Ovary (tissue), 9 donors: Measurements from ENCODE around the gene TTC29. TPM values are rescaled to one million over a fixed set of nuclear protein-coding genes. Genes with fewer than 3 reads are reported as not detected.
A peak's percentile ranks its signal among the peaks of the same experiment; 100 is the strongest.

Source experiments
- DNase-seq, 5 donors: peaks; one replicate each; pipeline ENCODE4 v3.0.0-alpha.2; 2019 to 2020
- H3K27ac ChIP-seq, 2 donors: fragments of 200-600 bp; one replicate each; pipeline versions ENCODE4 v1.5.1 to v1.8.0; 2019 to 2022
- H3K27me3 ChIP-seq: fragments of 200-600 bp; one replicate; pipeline ENCODE4 v1.8.0; 2022
- H3K36me3 ChIP-seq: fragments of 200-600 bp; sonication (generic); one replicate; pipeline ENCODE4 v1.5.1; 2019
- H3K4me1 ChIP-seq: one replicate; pipeline ENCODE4 v1.8.1; 2013; ENCODE audit warnings: mild to moderate bottlenecking, moderate library complexity; ENCODE audit not compliant: insufficient read depth
- H3K4me3 ChIP-seq: fragments of 200-600 bp; sonication (generic); one replicate; pipeline ENCODE4 v1.5.1; 2017
- H3K9me3 ChIP-seq, 2 donors: fragments of 200-600 bp in 1 of 2; sonication (generic) in 1 of 2; one replicate each; pipeline versions ENCODE4 v1.5.1 to v1.8.1; 2013 to 2019; ENCODE audit warnings: mild to moderate bottlenecking in 1 of 2, moderate library complexity in 1 of 2
- CTCF ChIP-seq, 3 donors: fragments of 450-650 bp in 2 of 3; fragments of 200-600 bp in 1 of 3; IDR thresholded peaks; one replicate each; pipeline versions ENCODE4 v1.5.1 to v1.8.0; 2016 to 2022; ENCODE audit warnings: antibody characterized with exemption in 3 of 3, mild to moderate bottlenecking in 1 of 3
- EP300 ChIP-seq: sonication (generic); formaldehyde crosslinking; IDR thresholded peaks from one replicate; pipeline ENCODE4 v1.6.1; 2017; ENCODE audit warnings: antibody characterized with exemption
- POLR2A ChIP-seq: fragments of 450-650 bp; IDR thresholded peaks from one replicate; pipeline ENCODE4 v1.6.1; 2017; ENCODE audit warnings: antibody characterized with exemption, mild to moderate bottlenecking, moderate library complexity
- whole genome bisulfite sequencing, 3 donors: extraction: QIAGEN DNeasy Blood & Tissue Kit in 1 of 3; methylation state at CpG; one replicate each; pipeline versions ENCODE4 v1.1.5 to v1.1.7; 2013 to 2017; 5-methylcytosine and 5-hydroxymethylcytosine counted together
- intact Hi-C, 4 donors: fragments of 100-400 bp; cut with DNase I; formaldehyde crosslinking; loops; one replicate each; pipeline versions ENCODE4 v1.11.0 to v1.15.1; 2022 to 2023
- polyA plus RNA-seq, 2 donors: library from polyadenylated mRNA; stranded (reverse); fragments of 200-250 nt in 1 of 2; fragments of 350-450 nt in 1 of 2; fragmentation: Illumina TruSeq in 1 of 2; extraction: RNeasy Lipid Tissue Mini Kit (QIAGEN cat#74804) in 1 of 2; gene quantifications; one replicate each; pipeline ENCODE4 v1.2.3, GENCODE V29; 2013 to 2014
- total RNA-seq, 7 donors: library from RNA; depleted of rRNA in 2 of 7; stranded (reverse); fragments of >200 nt in 2 of 7; fragmentation: NEBNext Ultra II Directional in 3 of 7; extraction: Animal tissue kit (Norgen Biotek cat#: 25700) in 3 of 7; gene quantifications; one replicate each; pipeline versions ENCODE4 v1.1.0 to v1.2.4, GENCODE V29; 2016 to 2023
- donor health status: DM: no; HTN: no; CAD: no; lungs with moderate emphysema.
- donor health status: DM: no; HTN: no; CAD: no.
- donor health status: Bipolar disorder and iron deficiency.
- donor health status: DM: yes; HTN: yes; CAD: no.
- donor health status: DM: no; HTN: no; CAD: no.
- donor health status: DM: yes; HTN: yes; CAD: no.

Gene TTC29
- total and polyA plus RNA-seq, 9 donors: 0.07 to 7.8 (median 0.67) TPM; not detected in 3

GRCh38 chr4:146932116-146932515 lies 13.5 kb downstream of the TTC29 start:
- 58 to 78% (median 72%) methylated on average over 1 of the region's 1 CpG for WGBS, 3 donors
- Histone ChIP-seq H3K27me3 (no peaks in the 10 kb centered on the region), H3K36me3 (no peaks in the 10 kb centered on the region), H3K4me3 (no peak overlapping the region), H3K4me1 (no peaks in the 10 kb centered on the region), H3K9me3 (no peaks in the 10 kb centered on the region), H3K27ac (no peak overlapping the region)
- no peak for DNase-seq
- TF ChIP-seq EP300 (no peak), CTCF (IDR thresholded peaks at IDR 0.05) (no peak), POLR2A (no peak)
- intact Hi-C loops: no loop called here

- no peaks in the 10 kb centered on the region for H3K36me3 ChIP-seq
- intact Hi-C loops: no loop called here
- no peaks in the 10 kb centered on the region for H3K9me3 ChIP-seq
- H3K27ac ChIP-seq: no peak overlapping the region
- H3K4me3 ChIP-seq: no peak overlapping the region
- TF ChIP-seq POLR2A: no peak
- TF ChIP-seq CTCF (IDR thresholded peaks at IDR 0.05): no peak
- no peak for TF ChIP-seq EP300
- 83 to 86% (median 86%) methylated on average over 2 of the region's 2 CpGs for WGBS, 3 donors
- H3K27me3 ChIP-seq: no peaks in the 10 kb centered on the region
- DNase-seq: no peak
- H3K4me1 ChIP-seq: no peaks in the 10 kb centered on the region
These were observed 15.0 kb downstream of the TTC29 start for GRCh38 chr4:146930673-146931072.

GRCh38 chr4:146927695-146928094 lies 18.0 kb downstream of the TTC29 start:
- no peak overlapping the region for H3K4me3 ChIP-seq
- intact Hi-C loops: no loop called here

GRCh38 chr4:146916479-146917076 lies 29.1 kb downstream of the TTC29 start:
- DNase-seq: no peak
- H3K27me3 ChIP-seq: no peaks in the 10 kb centered on the region
- no peaks in the 10 kb centered on the region for H3K4me1 ChIP-seq
- no peaks in the 10 kb centered on the region for H3K36me3 ChIP-seq
- H3K9me3 ChIP-seq: no peaks in the 10 kb centered on the region
- no peak overlapping the region for H3K4me3 ChIP-seq
- no peak overlapping the region for H3K27ac ChIP-seq
- TF ChIP-seq POLR2A (no peak), CTCF (IDR thresholded peaks at IDR 0.05) (peak in 2 of 3 donors; percentile 34 to 35)
- intact Hi-C loops: loop anchor here in 1 of 4 donors (10.0 kb wide), 1 partner anchor 572 kb away; no protein-coding TSS in a partner anchor

More at GRCh38 chr4:146927695-146928094, 18.0 kb downstream of the TTC29 start:
- no peaks in the 10 kb centered on the region for H3K36me3 ChIP-seq
- H3K27ac ChIP-seq: no peak overlapping the region
- no peaks in the 10 kb centered on the region for H3K4me1 ChIP-seq
- WGBS, 3 donors: 68 to 75% (median 74%) methylated on average over 2 of the region's 2 CpGs
- TF ChIP-seq POLR2A: no peak
- no peak for TF ChIP-seq EP300
- no peak for TF ChIP-seq CTCF (IDR thresholded peaks at IDR 0.05)
- no peaks in the 10 kb centered on the region for H3K27me3 ChIP-seq
- DNase-seq: no peak
- H3K9me3 ChIP-seq: no peaks in the 10 kb centered on the region
